H1 (cell line): ENCODE data around the gene GABARAPL2. TPM values are rescaled to one million over a fixed set of nuclear protein-coding genes. Genes with fewer than 3 reads are reported as not detected.

Experiments
- CTBP2 ChIP-seq: IDR thresholded peaks from 2 replicates; pipeline ENCODE4 v1.7.0; 2011; ENCODE audit warnings: borderline replicate concordance, mild to moderate bottlenecking, moderate library complexity, mixed read lengths, low read length; ENCODE audit not compliant: insufficient read depth, insufficient read length
- polyA plus RNA-seq, 7 experiments: library from polyadenylated mRNA; depleted of rRNA in 3 of 7; stranded (reverse) in 5 of 7; unstranded in 2 of 7; fragments of >200 nt in 5 of 7; fragments of 200-250 nt in 2 of 7; gene quantifications; 1 replicate in 5 of 7; 2 replicates in 1 of 7; 4 replicates in 1 of 7; pipeline versions ENCODE4 v1.2.1 to v1.2.3, GENCODE V29; 2011 to 2013; ENCODE audit warnings: missing spikeins in 2 of 7, mixed read lengths in 2 of 7
- total RNA-seq: library from RNA; stranded (reverse); fragmentation: NEBNext Ultra II Directional; extraction: Animal tissue kit (Norgen Biotek cat#: 25700); gene quantifications from 2 replicates; pipeline ENCODE4 v1.2.1, GENCODE V29; 2021

Gene GABARAPL2
- total and polyA plus RNA-seq, 2 of the 8 experiments (the other 6 are each of a cell fraction or from before 2014, with no cell fraction given) = 65.8 to 71.3 TPM

DNA sequence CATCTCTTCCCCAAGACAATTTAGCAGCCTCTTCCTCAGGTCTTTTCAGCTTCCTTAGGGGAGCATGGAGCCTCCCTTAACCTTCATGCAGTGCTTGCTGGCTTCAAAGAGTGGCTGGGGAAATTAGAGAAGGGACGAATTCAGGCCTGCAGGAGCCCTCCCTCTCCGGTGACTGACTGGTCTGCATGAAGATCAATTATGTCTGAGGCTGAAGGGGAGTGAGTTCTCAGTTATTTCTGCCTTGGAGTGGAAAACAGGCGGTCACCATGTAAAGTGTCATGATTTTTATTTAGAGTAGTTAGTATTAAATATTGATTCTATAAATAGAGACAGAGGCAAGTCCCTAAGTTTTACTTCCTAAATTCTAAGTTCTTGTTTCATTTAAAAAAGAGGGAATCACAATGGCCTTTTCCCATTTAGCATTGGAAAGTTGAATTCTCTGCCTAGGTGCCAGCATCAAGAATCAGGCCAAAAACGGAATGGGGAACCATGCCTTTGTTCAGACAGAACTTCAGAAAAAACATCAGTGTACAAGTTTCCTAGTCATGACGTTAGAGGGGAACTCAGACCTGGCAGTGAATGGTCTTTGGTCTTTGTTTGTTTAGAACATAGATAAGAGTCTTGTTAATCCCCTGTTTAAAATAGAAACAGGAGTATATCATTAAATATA is 4.4 kb downstream of the GABARAPL2 start (continued):
- no peak for TF ChIP-seq CTBP2
- TF ChIP-seq, all 59 proteins: peak for 0
